Endometrial microvascular endothelial cells (primary cell): ENCODE results near the gene CCDC92B. TPM values are rescaled to one million over a fixed set of nuclear protein-coding genes. Genes with fewer than 3 reads are reported as not detected.
"Not testable (repeated sequence)": the region's sequence is repeated elsewhere in the genome, so short reads cannot be mapped to it uniquely, and the experiment has no call there.

Experiments used
- in situ Hi-C: cut with HindIII; loops from 2 replicates; pipeline ENCODE4 v1.10.0; 2017; ENCODE audit warnings: low sequenced_read_pairs, low pct_unique_long_range_greater_than_20kb; ENCODE audit errors: inconsistent ontology term
- total RNA-seq: library from RNA; depleted of rRNA; stranded (reverse); fragments of >200 nt; gene quantifications from one replicate; pipeline ENCODE4 v1.2.3, GENCODE V29; 2015; ENCODE audit errors: inconsistent ontology term

Gene CCDC92B
- not detected for total RNA-seq

DNA sequence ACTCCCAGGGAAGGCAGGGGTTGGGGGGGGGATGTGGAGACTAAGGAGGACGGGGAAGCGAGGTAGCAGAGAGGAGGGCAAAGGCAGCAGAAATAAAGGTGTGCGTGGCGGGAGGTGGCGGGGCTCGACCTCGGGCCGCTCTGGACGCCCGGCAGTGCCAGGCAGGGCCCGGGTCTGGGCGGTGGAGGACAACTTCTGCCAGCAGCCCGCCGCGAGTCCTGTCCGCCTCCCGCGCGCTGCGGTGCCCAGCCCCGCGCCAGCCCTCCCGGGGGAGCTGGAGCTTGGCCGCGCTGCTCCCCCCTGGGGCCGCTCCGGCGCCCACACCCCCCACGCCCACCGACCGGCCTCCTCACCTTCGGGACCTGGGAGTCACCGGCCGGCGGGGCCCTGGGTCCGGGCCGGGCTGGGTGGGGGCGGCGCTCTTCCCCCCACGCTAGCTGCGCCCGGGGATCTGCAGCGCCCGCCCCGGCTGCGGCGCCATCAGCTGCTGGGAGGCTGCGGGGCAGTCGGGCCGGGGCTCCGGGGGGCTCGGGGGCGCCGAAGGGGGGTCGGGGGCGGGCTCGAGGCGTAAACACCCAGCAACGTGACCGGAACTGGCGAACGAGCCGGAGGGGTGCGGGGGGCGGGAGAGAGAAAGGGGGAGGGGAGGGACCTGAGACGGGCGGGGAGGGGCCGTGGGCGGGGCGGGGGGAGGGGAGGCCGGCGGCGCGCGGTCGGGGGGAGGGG, at the start of gene CCDC92B:
Gene CCDC92B (minus strand): TSS at position 595 of the 726 bp plus-strand sequence. CDS start 14,507 bp downstream, outside the sequence.
- in situ Hi-C loops, result no loop called here

- in situ Hi-C loops, result no loop called here
Measured at GRCh38 chr17:2798678-2799077, 49.2 kb upstream of the CCDC92B start.

DNA sequence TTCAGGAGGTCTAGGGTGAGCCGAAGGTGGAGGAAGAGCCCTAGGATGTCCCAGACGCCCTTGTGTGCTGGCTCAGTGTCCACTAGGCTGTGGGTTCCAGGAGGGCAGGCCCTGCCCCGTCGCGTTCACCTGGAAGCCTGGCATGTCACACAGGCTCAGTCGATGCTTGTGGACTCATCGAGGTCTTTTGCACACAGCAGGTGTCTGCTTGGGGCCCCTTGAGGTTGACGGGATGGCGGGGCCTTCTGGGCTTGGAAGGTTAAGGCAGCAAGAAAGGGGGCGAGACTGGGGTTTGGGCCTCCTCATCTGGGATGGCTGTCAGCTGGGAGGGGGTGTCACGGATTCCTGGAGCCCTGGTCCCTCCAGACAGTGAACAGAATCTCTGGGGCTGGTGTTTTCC, 48.7 kb upstream of the CCDC92B start:
- in situ Hi-C loops, result no loop called here

DNA sequence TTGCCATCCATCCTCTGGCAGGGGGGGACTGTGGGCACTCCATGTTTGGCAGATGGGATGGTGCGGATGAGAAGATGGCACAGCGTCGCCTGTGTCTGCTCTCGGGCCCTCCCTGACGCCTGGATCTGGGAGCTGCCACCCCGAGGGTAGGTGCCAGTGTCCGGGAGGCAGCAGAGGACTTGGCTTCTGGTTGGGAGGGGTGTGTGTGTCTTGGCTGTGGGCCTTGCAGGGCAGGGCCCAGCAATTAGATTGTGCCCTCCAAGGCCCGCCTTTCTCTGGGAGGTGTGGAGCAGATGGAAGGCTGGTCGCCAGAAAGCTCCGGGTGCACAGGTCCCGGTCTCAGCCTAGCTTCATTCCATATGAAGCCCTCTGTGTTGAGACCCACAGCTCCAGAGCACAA, 48.2 kb upstream of the CCDC92B start:
- in situ Hi-C loops, result no loop called here

DNA sequence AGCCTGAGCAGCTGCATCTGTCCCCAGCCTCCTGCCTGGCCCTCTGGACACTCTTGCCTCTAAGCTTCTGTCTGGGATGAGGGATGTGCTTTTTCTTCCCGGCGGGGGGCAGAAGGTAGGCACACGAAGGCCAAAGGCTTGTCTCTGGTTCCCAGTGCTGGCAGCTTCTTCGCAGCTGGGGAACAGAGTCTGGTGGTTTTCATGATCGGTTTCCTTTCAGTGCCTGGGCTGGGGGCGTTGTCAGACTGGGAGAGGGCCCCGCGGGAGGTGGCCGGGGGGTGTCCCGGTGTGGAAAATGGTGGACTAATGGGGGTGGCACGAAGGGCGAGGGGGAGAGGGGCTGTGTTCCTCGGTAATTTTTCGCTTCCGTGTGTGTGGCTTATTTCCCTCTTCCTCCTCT, 47.8 kb upstream of the CCDC92B start:
- in situ Hi-C loops, result no loop called here

DNA sequence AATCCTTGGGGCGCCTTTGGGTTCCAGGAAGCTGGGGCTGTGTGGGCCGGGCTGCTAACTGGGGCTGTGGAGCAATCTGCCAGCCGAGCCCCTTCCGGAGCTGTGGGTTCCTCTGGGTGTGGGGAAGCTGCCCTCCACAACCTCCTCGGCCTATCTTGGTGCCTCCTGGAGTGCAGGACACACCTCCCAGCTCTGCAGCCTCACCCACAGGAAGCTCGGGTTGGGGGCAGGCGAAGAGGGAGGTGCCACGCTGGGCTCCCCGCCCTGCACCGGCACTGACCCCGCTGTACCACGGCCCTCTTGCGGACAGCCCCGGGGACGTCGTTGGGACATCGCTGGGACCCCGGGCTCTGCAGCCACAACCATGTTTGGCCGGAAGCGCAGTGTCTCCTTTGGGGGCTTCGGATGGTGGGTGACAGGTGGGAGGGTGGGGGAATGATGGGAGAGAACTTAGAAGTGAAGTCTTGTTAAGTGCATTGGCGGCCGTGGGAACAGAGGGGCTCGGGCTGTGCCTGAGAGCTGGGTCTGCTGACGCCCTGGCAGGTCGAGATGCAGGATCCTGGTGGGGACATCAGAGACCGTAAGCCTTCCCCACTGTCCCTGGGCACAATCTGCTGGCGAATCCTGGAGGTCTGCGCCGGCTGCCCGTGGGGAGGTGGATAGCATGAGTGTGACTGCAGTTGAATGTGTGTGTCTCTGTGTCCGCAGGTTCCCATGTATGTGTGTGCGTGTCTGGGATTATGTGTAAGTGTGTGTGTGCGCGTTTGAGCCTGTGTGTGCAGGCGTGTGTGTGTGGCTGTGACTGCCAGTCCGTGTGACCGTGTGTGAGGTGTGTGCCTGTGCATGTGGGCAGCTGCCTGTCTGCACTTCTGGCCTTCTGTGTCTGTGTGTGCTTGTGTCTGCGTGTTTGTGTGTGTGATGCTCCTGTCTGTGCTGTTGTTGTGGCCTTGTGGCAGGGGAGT, 47.0 kb upstream of the CCDC92B start, which contains the start of gene RAP1GAP2:
Gene RAP1GAP2 (plus strand): TSS at position 275 of the 962 bp plus-strand sequence. CDS start 90 bp downstream, at position 365.
- in situ Hi-C loops, result no loop called here

DNA sequence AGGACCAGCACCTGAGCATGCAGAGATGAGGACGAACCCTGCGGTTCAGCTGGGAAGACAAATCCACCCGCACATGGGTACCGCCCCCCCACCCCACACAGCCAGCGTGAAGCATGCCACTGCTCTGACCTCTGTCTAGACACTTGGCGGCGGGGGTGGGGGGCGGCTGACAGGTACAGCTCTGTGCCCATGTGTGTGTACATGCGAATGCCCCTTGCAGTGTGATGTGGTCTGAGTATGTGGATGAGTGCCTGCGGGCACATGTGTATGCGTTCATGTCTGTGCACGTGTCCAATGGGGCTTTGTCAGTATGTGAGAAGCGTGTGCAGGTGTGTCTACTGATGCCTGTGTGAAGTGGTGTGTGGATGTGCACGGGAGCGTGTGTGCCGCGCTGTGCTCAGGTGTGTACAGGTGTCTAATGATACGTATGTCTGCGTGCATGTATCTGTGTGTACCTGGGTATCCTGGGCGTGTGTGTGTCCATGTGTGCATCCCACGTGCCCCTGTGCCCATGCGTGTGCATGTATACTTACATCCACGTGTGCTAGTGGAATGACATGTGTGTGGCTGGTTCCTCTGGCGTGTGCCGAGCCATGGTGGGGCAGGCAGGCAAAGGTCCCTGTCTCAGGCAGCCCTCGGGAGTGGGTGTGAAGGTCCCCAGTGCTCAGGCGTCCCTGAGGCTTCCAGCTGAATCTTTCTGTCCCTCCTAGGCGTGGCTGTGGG, 46.1 kb upstream of the CCDC92B start:
- in situ Hi-C loops, result no loop called here

- in situ Hi-C loops, result no loop called here
Measured at GRCh38 chr17:2794111-2794803, 44.8 kb upstream of the CCDC92B start.

DNA sequence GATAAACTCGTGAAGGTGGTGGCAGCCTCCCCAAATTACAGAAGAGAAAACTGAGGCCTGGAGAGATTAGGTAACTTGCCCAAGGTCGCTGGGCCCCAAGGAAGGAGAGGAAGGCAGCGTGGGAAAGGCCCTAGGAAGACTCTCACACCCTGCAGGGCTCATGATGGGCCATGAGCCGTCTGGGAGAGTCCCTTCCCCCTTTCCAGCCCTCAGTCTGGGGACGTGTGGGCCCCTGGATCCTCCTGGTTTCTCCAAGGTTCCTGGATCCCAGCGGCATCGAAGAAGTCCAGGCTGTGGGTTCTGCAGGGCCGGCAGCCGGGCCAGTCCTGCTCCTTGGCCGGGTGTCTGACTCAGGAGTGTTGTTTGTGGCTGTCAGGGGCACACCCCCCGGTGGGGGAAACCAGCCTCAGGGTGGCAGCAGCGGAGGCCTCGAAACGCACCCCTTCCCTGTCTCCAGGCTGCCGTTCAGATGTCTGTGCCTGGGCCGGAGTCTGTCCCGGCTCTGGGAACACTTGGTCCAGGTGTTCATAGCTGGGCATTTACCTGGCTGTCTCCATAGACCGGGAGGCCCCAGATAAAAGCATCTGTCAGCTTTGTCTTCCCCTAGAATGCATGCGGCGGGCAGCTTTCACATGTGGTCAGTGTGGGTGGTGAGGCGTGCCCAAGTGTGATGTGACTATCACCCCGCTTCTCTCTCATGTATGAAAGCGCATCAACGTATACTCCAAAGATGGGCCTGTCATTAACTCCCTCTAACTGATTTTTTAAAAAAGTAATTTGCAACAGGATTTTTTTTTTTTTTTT, 43.1 kb upstream of the CCDC92B start:
- in situ Hi-C loops, result no loop called here

DNA sequence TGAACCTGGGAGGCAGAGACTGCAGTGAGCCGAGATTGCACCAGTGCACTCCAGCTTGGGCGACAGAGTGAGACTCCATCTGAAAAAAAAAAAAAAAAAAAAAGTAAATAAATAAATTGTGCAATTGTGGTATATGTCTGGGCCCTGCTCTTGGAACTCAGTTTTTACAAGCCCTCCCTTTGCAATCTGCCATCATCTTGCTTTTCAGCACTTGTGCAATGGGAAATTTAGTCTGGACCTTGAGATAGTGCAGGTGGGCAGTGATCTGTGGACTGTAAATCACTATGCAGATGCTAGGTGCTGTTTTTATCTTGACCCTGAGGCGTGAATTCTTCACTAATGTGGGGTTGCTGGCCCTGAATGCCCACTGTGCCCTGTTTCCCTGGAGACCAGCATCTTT, 40.2 kb upstream of the CCDC92B start:
- in situ Hi-C loops, result no loop called here

- in situ Hi-C loops, result no loop called here
Measured at GRCh38 chr17:2786176-2786881, 36.9 kb upstream of the CCDC92B start.

DNA sequence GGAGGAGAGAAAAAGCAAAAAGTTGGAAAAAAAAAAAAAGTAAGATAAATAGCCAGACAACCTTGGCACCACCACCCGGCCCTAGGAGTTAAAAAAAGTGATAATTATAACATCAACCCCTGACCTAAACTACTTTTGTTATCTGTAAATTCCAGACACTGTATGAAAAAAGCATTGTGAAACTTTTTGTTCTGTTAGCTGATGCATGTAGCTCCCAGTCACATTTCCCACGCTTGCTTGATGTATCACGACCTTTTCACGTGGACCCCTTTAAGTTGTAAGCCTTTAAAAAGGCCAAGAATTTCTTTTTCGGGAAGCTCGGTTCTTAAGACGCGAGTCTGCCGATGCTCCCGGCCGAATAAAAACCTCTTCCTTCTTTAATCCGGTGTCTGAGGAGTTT, 35.9 kb upstream of the CCDC92B start:
- in situ Hi-C loops, result not testable (repeated sequence)

GRCh38 chr17:2784864-2785263, 35.4 kb upstream of the CCDC92B start:
- in situ Hi-C loops, result no loop called here

- in situ Hi-C loops, result no loop called here
Measured at GRCh38 chr17:2783310-2784030, 34.0 kb upstream of the CCDC92B start.

DNA sequence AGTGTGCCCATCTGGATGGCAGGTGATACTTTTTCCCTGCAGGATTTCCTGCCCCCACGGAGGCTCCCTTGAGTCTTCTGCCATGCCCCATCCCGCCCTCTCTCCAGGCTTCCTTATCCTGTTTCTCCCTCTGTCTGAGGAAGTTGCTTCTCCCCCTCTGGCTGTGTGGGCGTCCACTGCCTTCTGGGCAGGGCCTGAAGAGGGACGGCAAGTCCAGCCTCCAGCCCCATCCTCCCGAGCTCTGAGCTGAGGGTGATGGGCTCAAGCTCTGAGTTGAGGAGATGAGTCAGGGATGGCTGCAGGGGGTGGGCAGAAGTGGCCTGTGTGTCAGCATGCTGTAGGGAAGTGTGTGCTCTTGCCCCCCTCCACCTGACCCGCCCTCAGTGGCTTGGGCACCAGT, 32.6 kb upstream of the CCDC92B start:
- in situ Hi-C loops, result no loop called here

DNA sequence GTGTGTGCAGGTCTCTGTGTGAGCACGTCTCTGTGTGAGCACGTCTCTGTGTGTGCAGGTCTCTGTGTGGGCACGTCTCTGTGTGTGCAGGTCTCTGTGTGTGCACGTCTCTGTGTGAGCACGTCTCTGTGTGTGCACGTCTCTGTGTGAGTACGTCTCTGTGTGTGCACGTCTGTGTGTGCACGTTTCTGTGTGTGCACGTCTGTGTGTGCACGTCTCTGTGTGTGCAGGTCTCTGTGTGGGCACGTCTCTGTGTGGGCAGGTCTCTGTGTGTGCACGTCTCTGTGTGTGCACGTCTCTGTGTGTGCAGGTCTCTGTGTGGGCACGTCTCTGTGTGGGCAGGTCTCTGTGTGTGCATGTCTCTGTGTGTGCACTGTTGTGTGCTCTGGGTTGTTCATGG, 32.1 kb upstream of the CCDC92B start:
- in situ Hi-C loops, result not testable (repeated sequence)
